GM18508 (cell line): ENCODE results near the gene GGT5.
"Not testable (repeated sequence)": the region's sequence is repeated elsewhere in the genome, so short reads cannot be mapped to it uniquely, and the experiment has no call there.

ENCODE experiments used
- ATAC-seq: cut with Tn5 transposase; IDR thresholded peaks from one replicate; pipeline ENCODE4 v1.9.1; 2021; ENCODE audit warnings: moderate number of reproducible peaks; ENCODE audit not compliant: insufficient read depth, unreplicated experiment

GGT5 gene

DNA sequence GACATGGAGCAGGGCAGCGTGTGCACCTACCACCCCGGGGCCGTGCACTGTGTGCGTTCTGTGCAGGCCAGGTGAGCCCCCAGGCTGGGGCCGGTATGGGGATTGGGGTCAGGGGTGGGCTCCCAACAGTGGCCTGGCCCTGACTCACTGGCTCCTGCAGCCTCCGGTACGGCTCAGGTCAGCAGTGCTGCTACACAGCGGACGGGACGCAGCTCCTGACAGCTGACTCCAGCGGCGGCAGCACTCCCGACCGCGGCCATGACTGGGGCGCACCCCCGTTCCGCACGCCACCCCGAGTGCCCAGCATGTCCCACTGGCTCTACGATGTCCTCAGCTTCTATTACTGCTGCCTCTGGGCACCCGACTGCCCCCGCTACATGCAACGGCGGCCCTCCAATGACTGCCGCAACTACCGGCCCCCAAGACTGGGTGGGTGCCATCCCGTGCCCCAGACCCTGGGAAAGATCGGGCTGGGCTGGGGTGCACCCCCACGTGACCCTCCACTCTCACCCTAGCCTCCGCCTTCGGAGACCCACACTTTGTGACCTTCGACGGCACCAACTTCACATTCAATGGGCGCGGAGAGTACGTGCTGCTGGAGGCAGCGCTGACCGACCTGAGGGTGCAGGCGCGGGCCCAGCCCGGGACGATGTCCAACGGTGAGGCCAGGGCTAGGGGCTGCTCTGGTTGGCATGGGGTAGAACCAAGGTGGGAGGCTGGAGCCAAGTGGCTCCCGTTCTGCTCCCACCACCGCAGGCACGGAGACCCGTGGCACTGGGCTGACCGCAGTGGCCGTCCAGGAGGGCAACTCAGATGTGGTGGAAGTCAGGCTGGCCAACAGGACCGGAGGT lies 59.2 kb downstream of the GGT5 start:
- ATAC-seq, result no peak

DNA sequence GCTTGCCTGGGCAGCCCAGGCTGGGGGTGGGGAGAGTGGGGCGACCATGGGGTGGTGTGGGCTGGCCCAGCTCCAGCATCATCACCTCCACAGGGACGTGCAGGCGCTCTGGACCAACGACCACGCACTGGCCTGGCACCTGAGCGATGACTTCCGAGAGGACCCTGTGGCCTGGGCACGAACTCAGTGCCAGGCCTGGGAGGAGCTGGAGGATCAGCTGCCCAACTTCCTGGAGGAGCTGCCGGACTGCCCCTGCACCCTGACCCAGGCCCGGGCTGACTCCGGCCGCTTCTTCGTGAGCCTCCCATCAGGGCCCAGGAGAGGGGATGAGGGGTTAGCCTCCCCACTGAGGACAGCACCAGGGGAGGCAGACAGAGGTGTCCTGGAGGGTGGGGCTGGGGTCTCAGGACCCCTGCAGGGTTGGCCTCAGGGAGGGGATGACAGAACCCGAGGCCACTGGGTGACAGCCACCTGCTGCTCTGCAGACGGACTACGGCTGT lies 59.8 kb downstream of the GGT5 start:
- no peak for ATAC-seq

DNA sequence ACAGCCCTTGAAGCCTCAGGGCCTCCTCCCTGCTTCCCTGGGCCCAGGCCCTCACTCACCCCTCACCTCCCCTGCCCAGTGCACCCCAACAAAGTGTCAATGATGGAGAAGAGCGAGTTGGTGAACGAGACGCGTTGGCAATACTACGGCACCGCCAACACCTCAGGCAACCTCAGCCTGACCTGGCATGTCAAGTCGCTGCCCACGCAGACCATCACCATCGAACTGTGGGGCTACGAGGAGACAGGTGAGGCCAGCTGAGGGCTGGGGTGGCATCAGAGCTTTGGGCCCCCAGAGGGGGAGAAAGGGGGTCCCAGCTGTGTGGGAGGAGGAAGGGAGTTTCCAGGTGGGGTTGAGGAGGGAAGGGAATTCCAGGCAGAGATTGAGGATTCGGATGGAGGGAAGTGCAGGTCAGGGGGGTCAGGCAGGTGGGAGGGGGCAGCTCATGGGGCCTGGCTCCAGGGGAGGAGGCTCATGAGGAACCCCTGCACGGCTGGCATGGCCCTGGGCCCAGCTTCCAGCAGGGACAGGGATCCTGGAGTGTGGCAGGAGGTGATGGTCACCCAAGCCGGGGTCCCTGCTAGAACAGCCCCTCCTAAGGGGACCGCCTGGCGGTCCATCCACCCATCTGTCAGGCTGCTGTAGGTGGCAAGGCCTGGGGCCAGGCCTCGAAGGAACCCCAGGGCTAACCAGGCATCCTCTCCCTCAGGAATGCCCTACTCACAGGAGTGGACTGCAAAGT lies 60.7 kb downstream of the GGT5 start:
- ATAC-seq, result no peak

- no peak for ATAC-seq
Measured at GRCh38 chr22:24183321-24184031, 61.4 kb downstream of the GGT5 start.

GRCh38 chr22:24182900-24183246 lies 62.0 kb downstream of the GGT5 start:
- ATAC-seq, result not testable (repeated sequence)

DNA sequence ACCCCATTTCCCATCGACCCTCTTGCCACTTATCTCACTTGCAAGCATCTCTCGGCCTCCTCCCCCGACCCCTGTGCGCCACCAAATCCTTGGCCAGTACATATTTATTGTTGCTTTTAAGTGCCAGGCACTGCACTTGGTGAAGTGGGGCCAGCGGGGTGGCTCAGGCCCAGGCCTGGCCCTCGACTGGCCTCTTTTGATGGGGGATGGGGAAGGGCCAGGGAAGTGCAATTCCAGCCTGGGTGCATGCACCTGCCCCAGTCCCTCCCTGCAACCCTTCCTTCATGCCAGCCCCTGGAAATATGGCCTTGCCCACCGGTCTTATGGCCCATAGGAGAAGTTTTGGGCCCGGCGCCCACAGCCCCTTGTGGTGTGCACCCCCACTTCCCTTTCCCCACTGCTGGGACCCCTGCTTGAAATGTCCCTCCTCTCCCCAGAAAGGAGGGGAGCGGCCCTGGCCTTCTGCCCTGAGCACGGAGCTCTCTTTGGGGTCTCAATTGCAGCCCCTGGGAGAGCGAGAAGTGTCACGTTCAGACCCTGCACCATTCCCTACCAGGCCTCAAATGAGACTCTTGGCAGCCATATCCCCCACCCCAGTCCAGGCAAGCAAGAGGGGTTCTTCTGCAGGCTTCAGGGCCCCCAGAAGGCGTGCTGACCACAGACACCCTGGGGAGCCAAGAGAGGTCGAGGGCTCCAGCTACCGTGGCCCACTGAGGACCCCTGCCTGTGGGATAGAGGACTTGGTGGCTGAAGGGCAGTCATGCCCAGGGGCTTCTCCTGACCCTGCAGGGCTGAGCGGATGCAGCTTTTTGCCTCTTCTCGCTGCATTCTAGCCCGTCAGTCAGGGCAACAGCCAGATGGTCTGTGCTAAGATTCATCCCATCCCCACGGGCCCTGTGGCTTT lies 62.6 kb downstream of the GGT5 start:
- ATAC-seq, result no peak

DNA sequence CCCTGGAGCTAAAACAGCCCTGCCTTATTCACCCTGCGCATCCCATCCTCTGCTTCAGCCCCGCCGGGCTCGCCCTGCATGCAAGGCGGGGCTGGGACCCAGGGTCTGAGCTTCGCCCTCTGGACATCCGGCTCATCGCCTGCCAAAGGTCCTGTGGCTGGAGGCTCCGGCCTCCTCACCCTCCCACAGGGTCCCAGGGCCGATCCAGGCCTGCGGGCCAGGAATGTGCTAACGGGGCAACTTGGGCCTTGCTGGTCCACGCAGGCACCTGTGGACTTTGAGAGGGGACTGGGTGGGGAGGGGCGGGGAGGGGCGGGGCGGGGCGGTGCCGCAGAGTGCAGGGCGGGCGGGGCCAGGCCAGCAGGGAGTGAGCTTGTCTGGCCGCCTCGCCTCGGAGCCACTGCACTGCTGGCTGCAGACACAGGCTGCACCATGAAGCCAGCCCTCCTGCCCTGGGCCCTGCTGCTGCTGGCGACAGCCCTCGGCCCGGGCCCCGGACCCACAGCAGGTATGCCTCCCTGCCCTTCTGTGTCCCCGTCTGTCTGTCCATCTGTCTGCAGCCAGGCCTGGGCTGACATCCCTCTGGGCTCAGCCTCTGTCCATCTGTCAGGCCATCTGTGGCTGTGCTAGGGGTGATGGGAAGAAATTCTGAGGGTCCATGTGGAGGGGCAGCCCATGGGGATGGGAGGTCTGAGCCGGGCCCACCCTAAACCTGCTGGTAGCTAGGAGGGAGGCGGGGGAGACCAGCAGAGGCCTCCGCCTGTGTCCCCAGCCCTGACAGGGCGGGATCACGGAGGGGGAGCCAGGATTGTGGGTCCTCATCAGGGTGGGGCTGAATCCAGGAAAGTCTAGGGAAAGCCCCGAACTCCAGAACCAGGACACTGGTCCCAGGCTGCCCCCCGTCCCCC lies 63.5 kb downstream of the GGT5 start, which contains the start of gene SUSD2:
Gene SUSD2, plus strand, starts transcription at position 400 of the 908 bp plus-strand sequence. Its CDS starts 33 bp downstream, at position 433.
- ATAC-seq, result no peak

- no peak for ATAC-seq
Measured at GRCh38 chr22:24180316-24181087, 64.4 kb downstream of the GGT5 start.

GRCh38 chr22:24179478-24180210 lies 65.2 kb downstream of the GGT5 start:
- no peak for ATAC-seq

DNA sequence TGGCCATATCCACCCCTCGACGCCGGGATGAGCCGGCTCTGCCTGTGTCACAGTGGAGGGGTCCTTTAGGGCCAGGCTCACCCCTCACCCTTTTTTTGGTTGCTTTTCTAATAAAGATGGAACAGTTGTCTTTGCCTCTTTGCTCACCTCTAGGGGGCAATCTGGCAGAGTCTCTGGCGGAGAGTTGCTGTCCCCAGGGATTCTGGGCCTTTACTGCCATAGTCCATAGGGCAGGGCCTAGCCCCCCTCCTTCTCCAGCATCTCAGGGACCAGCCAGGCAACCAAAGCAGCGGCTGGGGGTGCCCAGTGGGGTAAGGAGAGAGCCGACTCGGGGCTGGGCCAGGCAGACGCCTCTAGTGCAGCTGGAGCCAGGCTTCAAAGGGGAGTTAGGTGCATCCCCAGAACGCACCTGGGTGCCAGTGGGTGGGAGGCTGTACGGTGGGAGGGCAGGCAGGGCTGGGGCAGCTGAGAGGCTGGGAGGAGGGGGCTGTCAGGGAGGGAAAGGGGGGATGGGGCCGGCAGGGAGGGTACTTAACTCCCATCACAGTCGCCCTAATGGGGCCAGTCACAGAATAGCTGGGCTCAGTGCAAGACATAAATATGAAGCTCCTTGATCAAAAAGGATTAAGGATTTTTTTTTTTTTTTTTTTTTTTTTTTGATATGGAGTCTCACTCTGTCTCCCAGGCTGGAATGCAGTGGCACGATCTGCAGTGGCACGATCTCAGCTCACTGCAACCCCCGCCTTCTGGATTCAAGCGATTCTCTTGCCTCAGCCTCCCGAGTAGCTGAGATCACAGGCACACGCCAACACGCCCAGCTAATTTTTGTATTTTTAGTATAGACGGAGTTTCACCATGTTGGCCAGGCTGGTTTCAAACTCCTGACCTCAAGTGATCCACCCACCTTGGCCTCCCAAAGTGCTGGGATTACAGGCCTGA lies 66.1 kb downstream of the GGT5 start:
- no peak for ATAC-seq

DNA sequence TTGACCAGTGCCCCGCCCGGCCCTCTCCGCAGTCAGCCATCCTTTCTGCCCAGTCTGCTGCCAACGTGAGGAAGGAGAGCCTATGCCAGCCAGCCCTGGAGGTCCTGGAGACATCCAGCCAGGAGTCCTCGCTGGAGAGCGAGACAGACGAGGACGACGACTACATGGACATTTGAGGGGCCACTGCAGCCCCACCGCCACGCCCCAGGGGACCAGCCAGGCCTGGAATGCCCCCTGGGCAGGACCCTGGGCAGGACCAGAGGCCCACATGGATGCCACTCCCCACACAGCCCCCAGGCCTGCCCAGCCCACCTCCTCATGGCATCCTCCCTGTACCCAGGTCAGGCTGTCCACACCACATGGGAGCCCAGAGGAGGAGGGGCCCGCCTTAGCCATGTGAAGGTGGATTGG lies 66.9 kb downstream of the GGT5 start:
- no peak for ATAC-seq

- no peak for ATAC-seq
Measured at GRCh38 chr22:24177456-24177855, 67.4 kb downstream of the GGT5 start.

DNA sequence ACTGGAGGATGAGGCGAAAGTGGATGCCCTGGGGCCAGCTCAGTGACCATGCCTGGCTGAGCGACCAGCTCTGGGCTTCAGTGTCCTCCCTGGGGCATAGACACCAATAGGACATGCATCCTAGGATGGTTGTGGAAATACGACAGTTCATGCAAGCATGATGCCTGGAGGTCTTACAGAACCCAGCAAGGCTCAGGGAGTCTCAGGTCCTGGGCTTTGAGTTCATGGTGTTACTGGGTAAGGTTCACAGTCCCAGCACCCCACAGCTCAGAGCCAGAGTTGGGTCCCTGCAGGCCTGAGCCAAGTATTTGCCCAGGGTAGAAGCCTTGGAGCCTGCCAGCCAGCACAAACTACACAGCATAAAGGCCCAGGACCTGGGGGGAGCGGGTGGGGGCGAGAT lies 67.8 kb downstream of the GGT5 start:
- ATAC-seq, result no peak

DNA sequence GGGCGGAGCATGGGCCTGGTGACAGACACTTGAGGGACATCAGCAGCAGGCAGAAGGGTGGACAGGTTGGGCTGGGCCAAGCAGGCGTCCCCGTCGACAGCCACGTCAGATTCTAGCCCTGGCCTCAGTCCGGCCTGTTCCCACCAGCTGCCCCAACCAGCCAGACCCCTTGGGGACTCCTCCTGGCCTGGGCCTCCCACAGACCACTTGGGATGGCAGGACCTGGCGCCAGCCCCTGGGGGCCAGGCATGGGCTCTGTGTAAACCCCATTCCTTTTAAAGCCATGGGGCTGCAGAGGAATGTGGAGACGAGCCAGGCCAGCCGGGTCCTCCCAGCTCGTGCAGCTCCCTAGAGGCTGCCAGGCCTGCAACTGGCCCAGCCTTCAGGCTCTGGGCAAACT lies 68.3 kb downstream of the GGT5 start:
- no peak for ATAC-seq

DNA sequence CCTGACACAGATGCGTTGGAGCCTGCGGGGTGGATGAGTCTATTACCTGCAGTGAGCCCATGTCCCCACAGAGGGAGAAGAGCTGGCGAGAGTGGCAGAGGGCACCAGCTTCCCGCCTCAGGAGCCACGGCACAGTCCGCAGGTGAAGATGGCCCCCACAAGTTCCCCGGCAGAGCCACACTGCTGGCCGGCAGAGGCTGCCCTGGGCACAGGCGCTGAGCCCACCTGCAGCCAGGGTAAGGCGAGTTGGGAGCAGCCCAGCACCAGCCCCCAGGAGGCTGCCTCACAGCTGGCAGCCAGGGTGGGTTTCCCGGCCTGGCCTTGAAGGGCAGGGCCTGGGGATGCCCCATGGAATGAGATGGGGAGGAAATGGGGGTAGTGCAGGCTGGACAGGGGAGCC lies 68.8 kb downstream of the GGT5 start:
- ATAC-seq, result no peak

- no peak for ATAC-seq
Measured at GRCh38 chr22:24175160-24175808, 69.6 kb downstream of the GGT5 start.
